ENCODE results near the gene FOXO3.

The FOXO3 gene

GRCh38 chr6:108598305-108598863 is 37.7 kb downstream of the FOXO3 start:
- no peak for DNase-seq

- no peak for DNase-seq
These were observed 43.4 kb downstream of the FOXO3 start for GRCh38 chr6:108604156-108604555.

- no peak for DNase-seq
These were observed 45.6 kb downstream of the FOXO3 start for GRCh38 chr6:108606250-108606690.

GRCh38 chr6:108608453-108609275 is 47.9 kb downstream of the FOXO3 start:
- DNase-seq: no peak

- DNase-seq: no peak
These were observed 48.6 kb downstream of the FOXO3 start for GRCh38 chr6:108609276-108609769.

- DNase-seq: no peak
These were observed 49.6 kb downstream of the FOXO3 start for GRCh38 chr6:108610270-108610839.

GRCh38 chr6:108610957-108611586 is 50.4 kb downstream of the FOXO3 start:
- no peak for DNase-seq

GRCh38 chr6:108612852-108613251 is 52.1 kb downstream of the FOXO3 start:
- DNase-seq: no peak

GRCh38 chr6:108616544-108616943 is 55.8 kb downstream of the FOXO3 start:
- DNase-seq: no peak

- no peak for DNase-seq
These were observed 56.3 kb downstream of the FOXO3 start for GRCh38 chr6:108616973-108617372.

GRCh38 chr6:108618623-108619152 is 58.0 kb downstream of the FOXO3 start:
- no peak for DNase-seq

- DNase-seq: no peak
These were observed 58.9 kb downstream of the FOXO3 start for GRCh38 chr6:108619431-108620197.

- no peak for DNase-seq
These were observed 60.4 kb downstream of the FOXO3 start for GRCh38 chr6:108621117-108621516.

GRCh38 chr6:108622641-108623298 is 62.1 kb downstream of the FOXO3 start:
- no peak for DNase-seq

- no peak for DNase-seq
These were observed 63.3 kb downstream of the FOXO3 start for GRCh38 chr6:108623995-108624394.

GRCh38 chr6:108625581-108625980 is 64.9 kb downstream of the FOXO3 start:
- DNase-seq: no peak

GRCh38 chr6:108626777-108627176 is 66.1 kb downstream of the FOXO3 start:
- DNase-seq: no peak

- DNase-seq: no peak
These were observed 67.2 kb downstream of the FOXO3 start for GRCh38 chr6:108627692-108628550.

GRCh38 chr6:108630050-108630714 is 69.5 kb downstream of the FOXO3 start:
- no peak for DNase-seq

GRCh38 chr6:108632441-108632840 is 71.7 kb downstream of the FOXO3 start:
- DNase-seq: no peak
